Heart left ventricle (tissue), 16 donors: ENCODE measurements around the gene MRPL43. TPM values are rescaled to one million over a fixed set of nuclear protein-coding genes. Genes with fewer than 3 reads are reported as not detected.

Source experiments
- ATAC-seq, 4 donors: fragments of 200-7000 bp; cut with Tn5 transposase; one replicate each; pipeline ENCODE4 v1.9.1; 2020 to 2022; ENCODE audit warnings: moderate library complexity in 4 of 4, mild to moderate bottlenecking in 3 of 4, moderate number of reproducible peaks in 1 of 4
- DNase-seq, 5 donors: peaks; one replicate each; pipeline ENCODE4 v3.0.0-alpha.2; 2020
- H3K27ac ChIP-seq, 12 donors: fragments of 200-600 bp; sonication (generic) in 4 of 12; one replicate each; pipeline versions ENCODE4 v1.5.0 to v1.8.0; 2016 to 2022; ENCODE audit warnings: mild to moderate bottlenecking in 2 of 12
- H3K27me3 ChIP-seq, 9 donors: fragments of 200-600 bp; sonication (generic) in 2 of 9; one replicate each; pipeline versions ENCODE4 v1.5.1 to v1.8.0; 2016 to 2022; ENCODE audit warnings: mild to moderate bottlenecking in 3 of 9
- H3K36me3 ChIP-seq, 9 donors: fragments of 200-600 bp; sonication (generic) in 2 of 9; one replicate each; pipeline versions ENCODE4 v1.5.0 to v1.8.0; 2018 to 2022; ENCODE audit warnings: mild to moderate bottlenecking in 2 of 9
- H3K4me1 ChIP-seq, 12 donors: fragments of 200-600 bp; sonication (generic) in 4 of 12; one replicate each; pipeline versions ENCODE4 v1.5.0 to v1.8.0; 2016 to 2022; ENCODE audit warnings: mild to moderate bottlenecking in 3 of 12
- H3K4me3 ChIP-seq, 12 donors: fragments of 200-600 bp; sonication (generic) in 4 of 12; one replicate each; pipeline versions ENCODE4 v1.5.0 to v1.8.0; 2017 to 2022; ENCODE audit warnings: mild to moderate bottlenecking in 9 of 12, moderate library complexity in 4 of 12
- H3K9me3 ChIP-seq, 12 donors: fragments of 200-600 bp; sonication (generic) in 4 of 12; one replicate each; pipeline versions ENCODE4 v1.5.0 to v1.8.0; 2016 to 2022; ENCODE audit warnings: mild to moderate bottlenecking in 1 of 12
- POLR2A ChIP-seq, 2 donors: fragments of 450-650 bp; IDR thresholded peaks; one replicate each; pipeline ENCODE4 v1.6.1; 2017; ENCODE audit warnings: antibody characterized with exemption in 2 of 2, mild to moderate bottlenecking in 2 of 2, moderate library complexity in 2 of 2
- WGBS, 4 donors: extraction: QIAGEN DNeasy Blood & Tissue Kit in 2 of 4; methylation state at CpG; one replicate each; pipeline versions ENCODE4 v1.1.5 to v1.1.7; 2013 to 2018; 5-methylcytosine and 5-hydroxymethylcytosine counted together
- intact Hi-C, 10 donors: fragments of 100-400 bp; cut with DNase I; formaldehyde crosslinking; loops; one replicate each; pipeline versions ENCODE4 v1.11.1 to v1.14.2; 2022
- polyA plus RNA-seq, 2 donors: library from polyadenylated mRNA; stranded (reverse); fragments of 200-250 nt; gene quantifications; one replicate each; pipeline ENCODE4 v1.2.3, GENCODE V29; 2013
- total RNA-seq, 9 donors: library from RNA; depleted of rRNA in 2 of 9; stranded (reverse); fragments of >200 nt in 2 of 9; fragmentation: NEBNext Ultra II Directional in 3 of 9; extraction: Animal tissue kit (Norgen Biotek cat#: 25700) in 3 of 9; gene quantifications; one replicate each; pipeline versions ENCODE4 v1.1.0 to v1.2.4, GENCODE V29; 2016 to 2023
- TF ChIP-seq, protein P1 (sequence below), 12 donors: fragments of 200-600 bp; sonication (generic) in 4 of 12; IDR thresholded peaks; one replicate each; pipeline versions ENCODE4 v1.5.0 to v1.8.0; 2018 to 2022; ENCODE audit warnings: antibody characterized with exemption in 12 of 12, mild to moderate bottlenecking in 5 of 12
- donor health status: ischemic (EF 13 %, LVEDD 7.1; RV severe dilation, severe dysfunction).
- donor health status: healthy with polysubstance abuse.
- donor health status: DM: no; HTN: yes; CAD: no.
- donor health status: DM: no; HTN: no; CAD: no.
- donor health status: ischemic (EF 25% LVEDD 6.9; RV normal size, moderate dysfunction).
- donor health status: ischemic (EF 25% LVEDD 5.7; RV mildly dilated, moderate dysfunction).
- donor health status: healthy.
- donor health status: DM: yes; HTN: yes; CAD: no.
- donor health status: ischemic (EF 35%, LVEDD 5.7; RV mildly dilated, moderate dysfunction).
- donor health status: nonischemic (EF 11% LVEDD 7.7; RV severe dilation, severe dysfunction).
- donor health status: DM: yes; HTN: yes; CAD: no.
- donor health status: PGD.
- donor health status: ischemic (EF 29% LVEDD 5.4; RV normal size, mild dysfunction).
- donor health status: nonischemic (EF 23%, LVEDD 6.1; RV moderate dilation, normal function).

MRPL43 gene
- total and polyA plus RNA-seq, 11 donors = 44.8 to 113 (median 59.1) TPM

DNA sequence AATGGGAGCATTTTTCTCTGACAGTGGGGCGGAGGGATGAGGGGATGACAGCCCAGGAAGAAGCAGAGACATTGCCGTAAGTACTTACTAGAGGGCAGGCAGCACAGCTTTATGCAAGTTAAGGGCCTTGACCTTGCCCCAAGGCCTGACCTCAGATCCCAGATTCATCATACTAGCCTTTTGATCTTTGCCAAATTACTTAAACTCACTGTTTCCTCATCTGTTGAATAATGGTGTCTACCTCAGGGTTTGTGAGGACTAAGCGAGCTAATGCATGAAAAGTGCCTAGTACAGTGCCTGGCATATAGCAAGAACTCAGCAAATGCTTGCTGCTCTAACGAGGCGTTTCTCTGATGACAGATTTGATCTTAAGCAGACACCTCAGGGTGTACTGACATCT, 21.5 kb downstream of the MRPL43 start:
- no peak overlapping the region for H3K27ac ChIP-seq
- peaks cover 0 to 61% (median 54%) of the 10 kb centered on the region in 9 donors for H3K36me3 ChIP-seq
- intact Hi-C loops = no loop called here
- 53 to 68% (median 59%) methylated on average over 5 of the region's 5 CpGs for WGBS, 4 donors
- no peaks in the 10 kb centered on the region for H3K9me3 ChIP-seq
- DNase-seq (no peak), ATAC-seq (no peak)
- peaks cover 0 to 5% (median 0%) of the 10 kb centered on the region in 9 donors for H3K27me3 ChIP-seq
- peaks cover 0 to 17% (median 14%) of the 10 kb centered on the region in 12 donors for H3K4me1 ChIP-seq
- H3K4me3 ChIP-seq = no peak overlapping the region
- no peak for TF ChIP-seq POLR2A (IDR thresholded peaks at IDR 0.05)
- TF ChIP-seq, protein P1, sequence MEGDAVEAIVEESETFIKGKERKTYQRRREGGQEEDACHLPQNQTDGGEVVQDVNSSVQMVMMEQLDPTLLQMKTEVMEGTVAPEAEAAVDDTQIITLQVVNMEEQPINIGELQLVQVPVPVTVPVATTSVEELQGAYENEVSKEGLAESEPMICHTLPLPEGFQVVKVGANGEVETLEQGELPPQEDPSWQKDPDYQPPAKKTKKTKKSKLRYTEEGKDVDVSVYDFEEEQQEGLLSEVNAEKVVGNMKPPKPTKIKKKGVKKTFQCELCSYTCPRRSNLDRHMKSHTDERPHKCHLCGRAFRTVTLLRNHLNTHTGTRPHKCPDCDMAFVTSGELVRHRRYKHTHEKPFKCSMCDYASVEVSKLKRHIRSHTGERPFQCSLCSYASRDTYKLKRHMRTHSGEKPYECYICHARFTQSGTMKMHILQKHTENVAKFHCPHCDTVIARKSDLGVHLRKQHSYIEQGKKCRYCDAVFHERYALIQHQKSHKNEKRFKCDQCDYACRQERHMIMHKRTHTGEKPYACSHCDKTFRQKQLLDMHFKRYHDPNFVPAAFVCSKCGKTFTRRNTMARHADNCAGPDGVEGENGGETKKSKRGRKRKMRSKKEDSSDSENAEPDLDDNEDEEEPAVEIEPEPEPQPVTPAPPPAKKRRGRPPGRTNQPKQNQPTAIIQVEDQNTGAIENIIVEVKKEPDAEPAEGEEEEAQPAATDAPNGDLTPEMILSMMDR (IDR thresholded peaks at IDR 0.05) = no peak

DNA sequence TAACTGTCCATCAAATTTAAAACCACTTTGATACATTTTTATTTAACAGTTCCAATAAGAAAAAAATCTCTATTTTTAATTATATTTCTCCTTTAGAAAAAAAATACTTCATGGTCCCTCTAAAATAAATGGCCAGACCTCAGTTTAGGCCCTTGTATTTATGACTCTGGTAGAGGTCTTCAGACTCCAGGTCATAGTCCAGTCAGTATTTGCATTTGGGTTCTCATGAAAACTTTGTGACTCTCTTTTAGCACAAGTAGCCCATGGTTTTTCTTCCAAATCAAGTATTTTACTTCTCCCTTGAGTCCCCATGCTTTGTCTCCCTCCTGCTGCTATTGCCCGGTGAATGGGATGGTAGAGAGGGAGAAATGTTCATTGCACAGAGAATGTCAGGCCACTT, 23.5 kb downstream of the MRPL43 start:
- Histone ChIP-seq H3K4me1 (peaks cover 0 to 8% (median 4%) of the 10 kb centered on the region in 12 donors), H3K36me3 (peaks cover 0 to 81% (median 74%) of the 10 kb centered on the region in 9 donors), H3K27ac (no peak overlapping the region), H3K9me3 (no peaks in the 10 kb centered on the region), H3K4me3 (no peak overlapping the region), H3K27me3 (no peaks in the 10 kb centered on the region)
- intact Hi-C loops = no loop called here
- ATAC-seq (no peak), DNase-seq (no peak)
- no peak for TF ChIP-seq POLR2A (IDR thresholded peaks at IDR 0.05)
- TF ChIP-seq, protein P1 (IDR thresholded peaks at IDR 0.05) = no peak
- WGBS, 4 donors = 87 to 100% (median 93%) methylated on average over 1 of the region's 1 CpG

DNA sequence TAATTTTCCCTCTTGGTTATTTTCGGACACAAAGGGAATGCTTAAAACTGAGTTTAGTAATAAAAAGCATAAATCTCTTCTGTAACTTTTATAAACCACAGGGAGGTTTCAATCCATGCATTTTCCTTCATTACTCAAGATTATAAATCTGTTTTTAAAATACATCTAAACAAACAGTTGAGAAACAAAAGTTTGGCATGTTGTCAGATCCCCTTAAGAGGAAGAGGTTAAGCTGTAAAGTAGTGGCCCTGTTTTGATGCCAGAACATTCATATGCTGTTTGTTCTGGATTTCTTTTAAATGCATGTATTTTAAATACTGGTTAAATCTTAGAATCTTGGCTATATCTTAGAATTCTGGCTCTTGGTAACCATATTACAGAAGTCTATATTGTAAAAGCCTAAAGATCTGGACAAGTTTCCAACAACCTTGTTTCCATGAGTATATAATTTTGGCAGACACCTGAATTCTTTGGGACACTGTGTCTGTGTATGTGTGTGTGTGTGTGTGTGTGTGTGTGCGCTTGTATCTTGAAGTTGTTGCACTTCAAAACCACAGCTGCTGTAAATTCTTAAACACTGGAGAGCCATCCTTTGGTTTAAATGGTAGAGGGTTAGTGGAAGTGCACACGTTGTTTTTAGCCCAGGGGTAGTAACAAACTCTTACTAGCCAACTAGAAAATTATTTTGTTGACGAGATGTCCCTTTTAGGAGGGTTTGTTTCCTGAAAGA, 24.8 kb downstream of the MRPL43 start:
- DNase-seq = no peak
- 84 to 88% (median 85%) methylated on average over 4 of the region's 4 CpGs for WGBS, 4 donors
- Histone ChIP-seq H3K27ac (no peak overlapping the region), H3K4me1 (no peaks in the 10 kb centered on the region), H3K4me3 (no peak overlapping the region), H3K36me3 (peaks cover 0 to 94% (median 87%) of the 10 kb centered on the region in 9 donors), H3K27me3 (no peaks in the 10 kb centered on the region), H3K9me3 (no peaks in the 10 kb centered on the region)
- ATAC-seq = no peak
- TF ChIP-seq POLR2A (IDR thresholded peaks at IDR 0.05) = no peak
- TF ChIP-seq, protein P1 (IDR thresholded peaks at IDR 0.05) = no peak
- intact Hi-C loops = no loop called here

DNA sequence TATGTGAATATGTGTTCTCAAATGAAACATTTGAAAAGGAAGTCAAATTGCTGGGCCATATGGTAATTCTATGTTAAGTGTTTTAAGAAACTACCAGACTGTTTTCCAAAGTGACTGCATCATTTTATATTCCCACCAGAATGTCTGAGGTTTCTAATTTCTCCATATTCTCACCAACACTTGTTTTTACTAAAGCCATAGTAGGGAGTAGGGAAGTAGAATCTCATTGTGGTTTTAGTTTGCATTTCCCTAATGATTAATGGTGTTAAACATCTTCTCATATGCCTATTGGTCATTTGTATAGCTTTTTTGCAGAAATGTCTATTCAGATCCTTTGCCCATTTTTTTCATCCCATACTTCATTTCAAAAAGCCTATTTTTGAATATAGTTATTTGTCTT, 27.0 kb downstream of the MRPL43 start:
- H3K36me3 ChIP-seq = peaks cover 0 to 100% (median 96%) of the 10 kb centered on the region in 9 donors
- intact Hi-C loops = loop anchor here in 1 of 10 donors (2.0 kb wide), 1 partner anchor 19 kb away; no protein-coding TSS in a partner anchor
- no peak for ATAC-seq
- H3K27ac ChIP-seq = no peak overlapping the region
- peaks cover 0 to 6% (median 0%) of the 10 kb centered on the region in 12 donors for H3K4me1 ChIP-seq
- no peak for TF ChIP-seq POLR2A (IDR thresholded peaks at IDR 0.05)
- TF ChIP-seq, protein P1 (IDR thresholded peaks at IDR 0.05) = no peak
- no peak for DNase-seq
- no peak overlapping the region for H3K4me3 ChIP-seq
- no peaks in the 10 kb centered on the region for H3K27me3 ChIP-seq
- no peaks in the 10 kb centered on the region for H3K9me3 ChIP-seq
